NCI-H1105 treated with DMSO at 0.1 percent for 48 hours (cell line): ENCODE data around the gene GPC3.
"Not testable (repeated sequence)": the region's sequence is repeated elsewhere in the genome, so short reads cannot be mapped to it uniquely, and the experiment has no call there.

Source experiments
- DNase-seq: peaks from one replicate; lab custom pipeline; 2025; lab: John Stamatoyannopoulos, UW

Gene GPC3

DNA sequence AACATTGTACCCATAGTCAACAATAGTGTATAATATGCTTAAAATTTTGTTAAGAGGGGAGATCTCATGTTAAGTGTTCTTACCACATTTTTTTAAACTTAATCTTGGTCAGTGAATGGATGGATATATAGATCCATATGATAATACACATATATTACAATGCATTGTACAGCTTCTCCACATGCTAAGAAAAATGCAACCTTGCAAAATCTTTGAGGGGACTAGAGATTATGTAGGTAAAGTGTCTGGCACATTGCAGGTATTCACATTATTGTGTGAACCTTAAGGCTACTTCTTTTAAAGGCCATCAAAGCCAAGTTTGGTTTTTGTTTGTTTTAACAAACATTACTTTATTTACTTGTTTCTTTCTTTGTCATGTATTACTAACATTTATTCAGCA is 10.4 kb upstream of the GPC3 start:
- no peak for DNase-seq

DNA sequence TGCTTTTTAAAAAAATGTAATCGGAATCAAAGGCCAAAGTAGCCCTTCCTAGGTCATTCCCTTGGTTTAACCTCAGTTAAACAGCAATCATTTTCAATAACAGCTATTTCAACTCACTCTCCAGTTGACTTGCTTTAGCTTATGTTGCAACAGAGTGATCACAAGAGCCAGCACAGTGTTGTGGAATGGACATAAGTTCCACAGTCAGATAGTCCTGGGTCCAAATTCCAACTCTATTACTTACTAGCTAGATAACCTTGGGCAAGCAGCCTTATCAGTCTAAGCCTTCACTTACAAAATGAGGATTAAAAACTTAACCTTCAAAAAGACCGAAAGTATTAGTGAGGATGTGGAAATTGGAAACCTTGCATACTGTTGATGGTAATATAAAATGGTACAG is 9.2 kb upstream of the GPC3 start:
- no peak for DNase-seq

DNA sequence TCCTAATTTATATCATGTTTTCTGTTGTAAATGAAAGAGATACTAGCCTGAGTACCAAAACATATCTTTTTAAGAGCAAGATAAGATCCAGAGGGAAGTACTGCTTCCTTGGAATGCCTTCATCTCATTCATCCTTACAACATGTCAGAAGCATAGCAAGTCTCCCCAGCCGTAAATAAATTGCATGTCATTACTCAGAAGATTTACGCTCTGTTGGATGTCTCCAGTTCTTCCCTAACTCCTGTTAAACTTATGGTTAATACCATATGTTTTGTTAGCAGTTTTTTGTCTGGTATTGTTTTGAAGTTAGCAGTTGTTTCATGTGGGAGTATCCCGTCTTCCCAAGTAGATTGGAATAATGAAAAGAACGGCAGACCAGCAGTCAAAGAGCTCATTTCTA is 7.5 kb upstream of the GPC3 start:
- DNase-seq: no peak

DNA sequence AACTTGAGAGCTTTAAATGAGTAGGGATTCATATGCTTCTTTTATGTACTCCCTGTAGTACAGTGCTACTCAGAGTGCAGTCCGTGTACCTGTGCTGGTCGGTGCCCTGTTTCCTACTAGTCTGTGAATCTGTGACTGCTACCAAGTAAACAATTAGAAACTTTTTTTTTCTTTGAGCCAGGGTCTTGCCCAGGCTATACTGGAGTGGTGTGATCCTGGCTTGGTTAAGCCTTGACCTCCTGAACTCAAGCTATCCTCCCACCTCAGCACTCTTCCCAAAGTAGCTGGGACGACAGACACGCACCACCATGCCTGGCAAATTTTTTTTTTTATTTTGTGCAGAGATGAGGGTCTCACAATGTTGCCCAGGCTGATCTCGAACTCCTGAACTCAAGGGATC is 6.4 kb upstream of the GPC3 start:
- DNase-seq: no peak

DNA sequence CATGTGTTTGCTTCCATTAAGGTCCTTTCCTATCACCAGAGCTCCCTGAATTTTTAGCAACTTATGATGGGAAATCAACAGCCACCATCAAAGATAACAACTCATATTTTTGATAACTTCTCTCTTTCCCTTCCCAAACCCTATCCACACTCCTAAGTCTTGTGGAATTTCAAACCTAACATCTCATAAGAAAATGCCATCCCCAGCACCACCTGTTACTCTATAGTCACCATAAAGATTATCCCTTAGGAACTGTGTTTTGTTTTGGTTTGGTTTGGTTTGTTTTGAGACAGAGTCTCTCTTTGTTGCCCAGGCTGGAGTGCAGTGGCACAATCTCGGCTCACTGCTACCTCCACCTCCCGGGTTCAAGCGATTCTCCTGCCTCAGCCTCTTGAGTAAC is 5.7 kb upstream of the GPC3 start:
- not testable (repeated sequence) for DNase-seq

DNA sequence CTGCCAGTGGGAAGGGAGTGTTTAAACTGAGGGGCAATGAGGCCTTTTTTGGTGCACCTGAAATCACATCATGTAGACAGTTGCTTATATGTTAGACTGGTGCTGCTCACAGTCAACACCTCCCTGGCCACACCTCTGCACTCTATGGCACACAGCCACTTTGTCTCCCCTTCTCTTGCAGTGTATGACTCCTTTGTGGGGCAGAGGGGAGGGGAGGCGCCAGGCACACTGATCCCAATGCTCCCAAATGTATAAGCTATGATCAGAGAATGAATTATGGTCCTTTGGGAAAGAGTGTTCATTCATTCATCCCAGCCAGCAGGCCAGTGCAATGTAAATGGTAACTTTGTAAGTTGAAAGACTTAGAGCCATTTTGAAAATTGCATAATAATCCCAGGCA is 4.6 kb upstream of the GPC3 start:
- no peak for DNase-seq

DNA sequence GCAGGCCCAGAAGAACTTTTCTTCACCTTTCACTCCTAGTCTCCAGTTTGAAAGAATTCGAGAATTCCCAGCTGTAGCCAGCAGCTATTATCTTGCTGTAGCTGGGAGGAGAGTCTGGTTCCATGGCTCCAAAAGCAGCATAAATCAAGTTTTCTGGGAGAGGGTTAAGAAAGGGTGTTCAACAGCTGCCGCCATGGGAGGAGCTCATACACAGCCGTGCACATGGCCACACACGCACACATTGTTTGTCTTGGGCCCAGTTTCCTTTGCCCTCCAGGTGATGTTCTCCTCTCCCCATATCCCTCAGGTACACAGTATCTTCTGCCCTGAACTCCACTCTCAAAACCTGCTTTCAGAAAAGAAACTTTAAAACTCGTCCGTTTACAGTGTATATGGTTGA is 4.1 kb upstream of the GPC3 start:
- no peak for DNase-seq

DNA sequence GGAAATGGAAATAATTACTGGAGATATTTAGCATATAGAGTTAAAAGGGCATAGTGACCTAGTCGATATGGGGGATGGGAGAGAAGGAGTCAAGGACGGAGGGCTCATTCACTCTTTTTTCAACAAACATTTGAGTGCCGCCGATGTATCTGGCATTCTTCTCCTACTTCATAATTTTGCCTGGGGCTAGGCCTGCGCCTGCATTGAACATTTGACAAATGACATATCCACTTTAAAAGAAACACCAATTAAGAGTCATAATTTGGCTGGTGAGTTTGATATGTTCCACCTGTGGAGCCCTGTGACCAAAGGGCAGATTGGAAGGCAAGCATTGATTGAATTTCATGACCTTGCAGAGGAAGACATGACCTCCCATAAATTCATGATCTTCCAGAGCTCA is 2.6 kb upstream of the GPC3 start:
- DNase-seq: no peak

DNA sequence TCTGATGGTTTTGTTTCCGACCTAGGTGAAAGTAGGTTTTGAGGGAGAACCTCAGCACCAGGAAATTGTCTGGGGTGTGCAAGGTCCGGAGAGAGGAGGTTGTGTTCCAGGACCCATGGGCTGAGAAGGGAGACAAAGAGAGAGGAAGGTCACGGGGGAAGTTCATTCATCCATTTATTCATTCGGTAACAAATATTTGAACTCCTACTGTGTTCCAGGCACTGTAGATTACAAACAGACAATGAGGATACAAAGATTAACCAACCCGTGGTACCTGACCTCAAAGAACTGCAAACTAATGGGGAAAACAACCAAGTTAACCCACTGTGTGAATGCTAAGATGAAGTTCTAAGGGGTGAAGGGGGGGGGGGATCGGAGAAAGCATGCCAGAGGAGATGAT is 1.8 kb upstream of the GPC3 start:
- no peak for DNase-seq

DNA sequence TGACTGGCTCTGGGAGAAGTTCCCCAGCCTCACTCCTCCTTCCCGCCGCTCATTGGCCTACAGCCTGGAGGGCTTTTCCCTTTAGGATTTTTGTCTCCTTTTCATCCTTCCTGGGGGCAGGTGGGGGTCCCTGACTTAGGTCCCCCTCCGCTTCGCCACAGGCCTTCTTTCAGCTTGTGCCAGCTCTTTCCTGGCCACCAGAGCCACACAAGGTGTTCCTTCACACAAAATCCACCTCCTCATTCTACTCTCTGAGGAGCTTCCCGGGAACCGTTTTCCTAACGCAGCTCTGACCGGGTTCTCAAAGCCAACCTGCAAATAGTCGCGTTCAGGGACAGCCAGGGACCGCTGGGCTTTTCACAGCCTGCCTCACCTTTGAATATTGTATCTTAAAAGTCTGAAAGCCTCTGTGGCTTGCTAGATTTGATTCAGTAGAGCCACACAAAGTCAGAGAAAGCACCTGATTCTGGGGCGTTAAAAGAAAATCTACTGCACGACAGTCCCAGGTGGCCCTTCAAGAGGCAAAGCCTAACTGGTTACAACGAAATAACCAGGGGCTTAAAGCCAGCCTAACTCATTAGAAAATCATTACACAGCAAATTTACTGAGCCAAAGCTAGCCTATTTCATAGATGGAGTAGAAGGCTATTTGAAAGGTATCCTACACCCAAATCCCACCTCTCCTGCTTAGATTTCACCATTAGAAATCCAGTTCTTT is 731 bp upstream of the GPC3 start:
- DNase-seq: no peak

DNA sequence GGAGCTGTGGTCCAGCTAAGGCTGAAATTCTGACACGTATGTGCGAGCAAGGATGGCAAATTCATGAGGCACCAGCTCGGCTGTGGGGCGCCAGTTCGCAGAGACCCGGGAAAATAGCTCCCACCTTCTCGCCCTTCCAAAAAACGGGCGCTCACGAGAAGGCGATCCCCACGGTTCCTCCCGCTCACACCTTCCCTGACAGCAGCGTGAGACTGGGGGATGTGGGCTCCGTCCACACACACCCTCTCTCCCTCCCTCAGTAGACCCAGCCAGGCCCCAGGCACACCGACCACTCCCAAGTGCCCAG is 584 bp downstream of the GPC3 start:
- no peak for DNase-seq

DNA sequence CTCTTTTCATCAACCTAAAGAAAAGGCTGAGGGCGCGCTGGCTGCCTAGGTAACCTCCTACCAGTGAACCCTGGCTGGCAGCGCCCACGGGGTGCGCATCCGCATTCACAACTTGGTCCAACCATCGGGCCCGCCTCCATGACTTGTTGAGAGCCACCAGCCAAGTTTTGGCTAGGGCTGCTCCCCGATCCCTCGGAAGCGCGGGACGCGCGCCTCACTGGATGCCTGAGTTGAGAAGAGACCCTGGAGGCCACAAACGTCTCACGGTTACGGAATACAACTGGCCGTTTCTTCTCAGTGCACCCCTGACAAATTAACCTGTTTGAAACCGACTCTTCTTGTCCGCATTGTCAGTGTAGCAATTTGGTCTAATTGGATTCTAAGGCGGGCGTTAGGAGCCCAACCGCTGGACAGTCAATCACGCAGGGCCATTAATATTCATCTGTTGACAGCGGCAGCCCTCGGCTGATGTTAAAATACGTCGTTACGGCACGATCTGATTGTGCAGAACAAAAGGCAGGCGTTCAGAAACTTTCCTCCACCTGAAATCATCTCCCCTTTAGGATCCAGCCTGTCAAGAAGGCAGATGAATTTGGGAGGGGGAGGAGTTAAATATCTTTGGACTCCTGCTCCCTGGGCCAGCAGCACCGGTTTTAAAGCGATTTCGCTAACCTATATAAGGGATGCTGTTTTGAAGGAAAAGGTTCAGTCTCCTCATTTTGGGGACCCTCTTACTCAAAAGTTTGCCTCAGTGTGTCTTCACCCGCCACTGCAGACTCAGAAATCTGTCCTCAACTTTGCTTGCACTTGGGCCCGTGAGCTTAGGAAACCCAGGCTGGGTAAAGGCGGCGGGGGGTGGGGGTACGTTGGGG is 1.2 kb downstream of the GPC3 start:
- DNase-seq: no peak

DNA sequence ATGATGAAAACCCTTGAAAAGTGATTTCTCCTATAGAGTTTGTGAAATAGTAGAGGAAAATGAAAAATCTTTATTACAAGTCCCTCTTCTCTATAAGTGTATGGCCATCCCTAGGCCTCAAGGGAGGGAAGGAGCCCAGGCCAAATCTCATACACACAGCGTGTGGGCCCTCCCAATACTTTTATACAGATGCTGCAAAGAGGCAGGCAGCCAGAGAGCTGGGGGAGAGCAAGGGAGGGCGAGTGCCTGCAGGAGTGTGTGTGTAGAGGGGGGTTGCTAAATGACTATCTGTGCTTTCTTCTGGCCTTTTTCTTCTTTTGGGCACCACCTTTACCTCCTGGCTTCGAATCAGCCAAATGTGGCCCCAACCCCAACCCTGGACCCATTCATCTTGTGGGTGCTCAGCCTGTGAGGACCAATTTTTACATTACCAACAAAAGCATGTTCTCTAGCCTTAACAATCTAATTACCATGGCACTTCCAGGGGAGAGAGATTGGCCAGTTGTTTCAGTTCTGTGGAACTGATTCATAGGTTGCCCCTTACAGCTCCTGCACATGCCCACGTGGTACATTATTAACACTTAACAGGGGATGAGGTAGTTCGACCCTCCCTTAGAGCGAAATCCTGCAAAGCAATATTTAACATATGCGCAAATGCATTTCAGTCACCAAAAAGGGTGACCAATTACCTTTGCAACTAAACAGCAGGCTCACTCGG is 2.0 kb downstream of the GPC3 start:
- DNase-seq: no peak

DNA sequence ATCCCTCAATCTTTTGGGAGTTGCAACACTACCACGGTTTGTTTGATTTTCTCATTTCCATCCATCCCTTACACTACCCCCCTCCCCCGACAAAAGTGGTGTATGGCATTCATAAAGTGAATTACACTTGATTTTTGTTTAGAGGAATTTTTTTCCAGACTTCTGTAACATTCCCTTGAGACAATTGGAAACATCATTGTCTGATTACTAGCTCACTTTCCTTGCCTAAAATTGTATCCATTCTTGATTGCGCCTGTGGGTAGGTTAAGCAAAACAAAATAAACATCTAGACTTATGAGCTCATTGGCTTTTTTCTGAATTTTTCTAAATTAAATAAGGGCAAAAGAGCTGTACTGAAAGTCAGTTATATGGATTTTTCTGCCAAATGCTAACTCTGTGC is 3.5 kb downstream of the GPC3 start:
- DNase-seq: no peak

DNA sequence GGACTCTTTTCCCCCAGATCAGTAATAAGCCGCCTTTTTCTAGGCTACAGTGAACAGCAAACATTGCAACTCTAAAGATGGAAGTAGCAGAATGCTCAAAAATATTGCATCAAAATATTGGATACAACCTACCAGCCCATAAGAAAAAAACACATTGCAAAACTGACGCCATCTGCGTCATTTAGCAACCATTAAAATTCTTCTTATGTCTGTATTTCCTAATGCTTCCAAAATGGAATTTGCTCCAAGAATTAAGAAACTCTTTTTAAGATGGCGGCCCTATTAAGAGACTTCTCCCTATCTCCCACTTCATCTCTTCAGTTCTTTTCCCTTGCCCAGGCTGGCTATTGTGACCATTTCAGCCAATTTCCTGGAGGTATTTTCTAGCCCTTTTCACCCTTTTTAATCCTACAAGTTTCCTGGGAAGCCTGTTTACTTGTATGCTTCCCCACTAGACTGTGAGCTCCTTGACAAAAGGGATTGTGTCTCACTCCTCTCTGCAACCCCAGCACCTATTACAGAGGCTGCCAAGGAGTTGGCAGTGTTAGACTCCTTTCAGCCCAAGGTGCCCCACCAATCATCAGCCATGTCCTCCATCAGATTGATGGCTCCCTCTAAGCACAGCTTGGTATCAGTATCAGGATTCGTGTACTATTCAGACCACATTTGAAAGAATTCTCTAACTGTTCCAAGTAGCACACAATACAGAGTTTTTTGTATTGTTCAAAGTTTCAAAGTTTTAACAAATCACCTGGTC is 4.4 kb downstream of the GPC3 start:
- no peak for DNase-seq

DNA sequence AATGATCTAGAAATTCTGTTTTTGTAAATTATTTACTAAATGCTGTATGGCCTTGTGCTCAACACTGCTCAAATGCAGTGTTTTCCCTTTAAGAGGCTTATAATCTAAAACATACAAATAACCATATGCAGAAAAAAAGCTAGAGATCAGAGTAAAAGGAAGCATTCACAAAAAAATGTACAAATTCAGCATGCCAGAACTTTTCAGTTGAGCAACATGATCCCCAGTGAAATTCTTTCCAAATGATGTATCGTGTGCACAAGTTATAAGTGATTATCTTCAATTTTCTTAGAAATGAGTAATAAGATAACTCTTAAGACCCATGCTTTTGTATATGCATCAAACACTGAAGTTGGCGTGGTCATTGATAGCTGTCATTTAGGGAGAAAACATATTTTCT is 5.0 kb downstream of the GPC3 start:
- no peak for DNase-seq

DNA sequence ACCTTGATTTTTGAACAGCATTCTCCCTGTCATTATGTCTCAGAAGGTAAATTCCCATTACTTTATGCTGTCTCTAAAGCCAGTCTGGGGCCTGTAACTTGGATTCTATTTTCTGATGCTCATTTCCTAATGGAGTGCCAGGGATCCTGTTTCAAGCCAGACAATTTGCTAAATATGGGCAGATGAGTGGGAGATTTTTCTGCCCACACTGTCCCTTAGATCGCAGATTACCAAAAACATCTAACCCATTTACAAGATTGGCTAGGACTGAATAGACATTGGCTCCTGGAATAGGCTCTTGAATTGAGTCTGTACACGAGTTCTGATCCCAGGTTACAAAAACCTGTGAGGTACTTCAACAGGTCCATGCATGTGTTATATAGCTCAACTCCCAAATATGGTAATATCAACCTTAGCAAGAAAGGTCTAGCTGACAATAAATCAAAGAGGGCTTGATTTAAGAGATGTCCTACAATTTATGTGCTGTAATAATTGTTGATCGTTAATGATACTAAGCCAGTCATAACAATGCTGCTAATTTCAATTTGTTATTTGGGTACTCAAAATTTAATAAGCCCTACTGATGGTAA is 5.7 kb downstream of the GPC3 start:
- peak; percentile 95 for DNase-seq

DNA sequence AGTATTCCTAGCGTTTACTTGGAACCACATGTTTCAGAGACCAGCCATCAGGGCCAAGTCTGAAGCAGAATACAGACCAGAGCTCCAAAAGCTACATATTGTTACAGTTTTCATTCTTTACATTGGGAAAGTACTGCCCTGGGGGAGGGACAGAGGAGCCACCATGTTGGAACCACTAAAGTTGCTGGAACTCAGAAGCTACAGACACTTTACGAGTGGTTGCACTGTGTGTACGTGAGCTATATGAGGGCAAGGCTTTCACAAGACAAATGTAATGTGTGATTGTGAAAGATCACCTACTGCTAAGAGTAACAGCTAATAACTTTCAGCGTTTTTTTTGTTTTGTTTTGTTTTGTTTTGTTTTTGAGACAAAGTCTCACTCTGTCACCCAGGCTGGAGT is 11.7 kb downstream of the GPC3 start:
- DNase-seq: no peak

DNA sequence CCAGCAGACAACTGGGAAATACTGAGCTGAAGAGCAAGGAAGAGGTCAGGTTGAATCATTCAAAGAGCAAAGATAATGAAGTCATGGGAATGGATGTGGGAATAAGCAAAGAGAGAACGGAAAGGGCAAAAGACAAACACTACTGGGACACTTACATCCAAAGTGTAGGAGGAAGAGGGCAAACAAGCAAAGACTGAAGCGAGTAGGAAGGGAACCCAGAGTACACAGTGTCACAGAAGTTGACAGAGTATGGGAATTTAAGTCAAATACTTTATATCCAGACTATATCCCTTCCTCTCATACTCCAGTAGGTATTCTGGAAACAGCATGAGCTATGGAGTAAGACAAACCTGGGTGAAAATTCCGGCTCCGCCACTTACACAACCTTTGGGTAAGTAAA is 12.5 kb downstream of the GPC3 start:
- DNase-seq: no peak

DNA sequence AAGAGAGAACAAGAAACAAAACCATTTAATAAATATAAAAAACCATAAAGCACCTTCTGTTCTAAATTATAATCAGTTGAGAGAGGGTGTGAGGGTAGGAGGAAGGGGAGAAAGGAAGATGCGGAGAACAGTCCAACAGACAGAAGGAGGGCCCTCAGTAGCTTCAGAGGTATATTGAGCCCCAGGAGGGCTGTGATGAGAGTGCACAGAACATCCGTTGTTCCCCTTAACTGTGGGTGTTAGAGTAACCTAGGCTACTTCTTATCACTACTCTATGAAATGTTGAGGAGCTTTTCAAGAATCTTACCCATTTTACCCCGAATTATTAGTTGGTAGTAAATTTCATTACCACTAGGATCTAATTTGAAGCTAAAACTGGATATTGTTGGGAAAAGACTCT is 13.8 kb downstream of the GPC3 start:
- DNase-seq: no peak

DNA sequence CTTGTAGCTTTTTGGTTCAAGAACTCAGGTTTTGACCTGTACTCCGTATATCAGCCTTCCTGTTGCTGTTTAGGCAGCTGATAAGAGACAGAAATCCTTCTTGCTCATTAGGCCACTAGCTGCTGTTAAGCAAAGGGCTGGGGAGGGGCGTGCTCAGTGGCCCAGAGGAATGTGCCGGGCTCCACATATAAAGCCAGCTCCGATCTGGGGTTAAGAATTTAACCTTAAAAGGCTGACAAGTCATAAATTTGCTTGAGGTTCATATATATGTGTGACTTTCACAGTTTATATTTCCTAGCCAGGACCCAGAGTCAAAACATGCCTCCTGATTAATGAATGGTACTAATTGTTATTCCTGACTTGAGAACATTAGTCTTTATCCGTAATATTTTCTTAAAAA is 15.3 kb downstream of the GPC3 start:
- no peak for DNase-seq

DNA sequence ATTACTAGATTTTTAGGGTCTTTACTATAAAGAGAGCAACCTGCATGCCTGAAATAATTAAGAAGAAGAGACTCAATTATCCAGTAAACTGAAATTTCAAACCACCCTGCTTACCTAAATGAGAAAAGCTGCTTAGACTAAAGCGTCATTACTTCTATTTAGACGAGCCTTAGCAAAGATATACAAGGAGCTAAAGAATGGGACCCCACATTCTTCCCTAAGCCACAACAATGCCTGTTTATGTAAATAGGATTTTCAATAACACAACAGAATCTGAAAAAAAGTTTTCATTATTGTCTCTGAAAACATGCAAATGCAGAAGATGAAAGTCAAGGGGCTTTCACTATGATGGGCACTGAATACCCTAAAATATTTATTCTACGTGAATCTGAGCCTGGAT is 16.2 kb downstream of the GPC3 start:
- no peak for DNase-seq
